K562 (cell line): ENCODE results near the gene KRT16. TPM values are rescaled to one million over a fixed set of nuclear protein-coding genes. Genes with fewer than 3 reads are reported as not detected.

Source experiments
- ATAC-seq: fragments of 200-7000 bp; cut with Tn5 transposase; 3 replicates; pipeline ENCODE4 v1.9.1; 2020; ENCODE audit warnings: moderate library complexity
- BruUV-seq: library from RNA; stranded (reverse); fragments of 400-500 nt; replicated peaks from 2 replicates; lab custom pipeline; 2021; lab: Mats Ljungman, UMichigan
- CTCF ChIA-PET: fragments of 300-600 bp; formaldehyde crosslinking; extraction: SDS; loops from one replicate; lab custom pipeline; 2021; ENCODE audit warnings: low intra/inter-chr PET ratio; lab: Yijun Ruan, JAX
- POLR2A ChIA-PET: fragments of 300-600, 350-650 bp; sonication (Branson Sonifier 250); formaldehyde crosslinking; extraction: SDS; loops from one replicate; lab custom pipeline; 2021; ENCODE audit warnings: antibody characterized with exemption, inconsistent platforms; lab: Yijun Ruan, JAX
- DNase-seq, 4 experiments: peaks; one replicate each; pipeline versions ENCODE4 v3.0.0 to v3.0.0-alpha.2; 2011 to 2018; ENCODE audit warnings: low spot score in 3 of 4, mixed read lengths in 3 of 4; ENCODE audit errors: extremely low read depth in 1 of 4
- FAIRE-seq: peaks from 2 replicates; lab custom pipeline; 2011; peaks lifted over from hg19 to GRCh38; lab: Jason Lieb, UNC
- H2AFZ ChIP-seq: 2 replicates; pipeline ENCODE4 v1.6.0; 2011; ENCODE audit warnings: low read depth, low read length, control low read depth, inconsistent platforms
- H3K27ac ChIP-seq: fragments of 200-600 bp; 3 replicates; pipeline ENCODE4 v1.8.0; 2011; ENCODE audit warnings: low read depth, mild to moderate bottlenecking, control low read depth, inconsistent platforms, low read length, moderate library complexity, mixed read lengths; ENCODE audit errors: extremely low read depth
- H3K27me3 ChIP-seq, 2 experiments: fragments of 300-600 bp in 1 of 2; 2 replicates in 1 of 2; 3 replicates in 1 of 2; pipeline versions ENCODE4 v1.6.0 to v1.8.0; 2011; ENCODE audit warnings: inconsistent platforms in 2 of 2, low read length in 2 of 2, mild to moderate bottlenecking in 1 of 2, mixed read lengths in 1 of 2, moderate library complexity in 1 of 2; ENCODE audit not compliant: control insufficient read depth in 2 of 2, insufficient read depth in 2 of 2
- H3K36me3 ChIP-seq: fragments of 300-600 bp; 3 replicates; pipeline ENCODE4 v1.8.0; 2011; ENCODE audit warnings: mild to moderate bottlenecking, low read length, inconsistent platforms; ENCODE audit not compliant: control insufficient read depth, insufficient read depth
- H3K4me1 ChIP-seq, 2 experiments: fragments of 200-600 bp in 1 of 2; replicated peaks in 1 of 2; 2 replicates in 1 of 2; 3 replicates in 1 of 2; pipeline versions ENCODE4 v1.5.1 to v1.8.0; 2011; ENCODE audit warnings: inconsistent platforms in 2 of 2, low read length in 2 of 2, mild to moderate bottlenecking in 1 of 2, mixed read lengths in 1 of 2, moderate library complexity in 1 of 2; ENCODE audit not compliant: control insufficient read depth in 2 of 2, insufficient read depth in 2 of 2
- H3K4me2 ChIP-seq: 2 replicates; pipeline ENCODE4 v1.6.1; 2011; ENCODE audit warnings: low read length, control low read depth, inconsistent platforms, mixed read lengths; ENCODE audit not compliant: insufficient read depth
- H3K4me3 ChIP-seq: fragments of 200-600 bp; sonication (generic), shearing (Covaris generic); 2 replicates; pipeline ENCODE4 v1.5.1; 2016; ENCODE audit warnings: control low read depth, inconsistent platforms
- H3K79me2 ChIP-seq: fragments of 200-600 bp; 3 replicates; pipeline ENCODE4 v1.8.0; 2011; ENCODE audit warnings: low read length, inconsistent platforms; ENCODE audit not compliant: control insufficient read depth, insufficient read depth
- H3K9ac ChIP-seq, 2 experiments: 2 replicates each; pipeline versions ENCODE4 v1.6.0 to v1.6.1; 2011; ENCODE audit warnings: low read depth in 2 of 2, low read length in 2 of 2, control low read depth in 1 of 2, inconsistent platforms in 1 of 2, mild to moderate bottlenecking in 1 of 2, mixed read lengths in 1 of 2; ENCODE audit not compliant: insufficient read depth in 1 of 2
- H3K9me1 ChIP-seq: one replicate; pipeline ENCODE4 v1.6.0; 2011; ENCODE audit warnings: inconsistent platforms, mild to moderate bottlenecking, low read length, moderate library complexity; ENCODE audit not compliant: control insufficient read depth, insufficient read depth
- H3K9me3 ChIP-seq: replicated peaks from 2 replicates; pipeline ENCODE4 v1.5.1; 2011; ENCODE audit warnings: low read depth, low read length, inconsistent platforms; ENCODE audit not compliant: control insufficient read depth, insufficient read depth
- H4K20me1 ChIP-seq: replicated peaks from 2 replicates; pipeline ENCODE4 v1.6.1; 2011; ENCODE audit warnings: low read length, inconsistent platforms, mixed read lengths; ENCODE audit not compliant: control insufficient read depth, insufficient read depth
- ATF1 ChIP-seq, 2 experiments: fragments of 450-650 bp in 1 of 2; IDR thresholded peaks; 2 replicates each; pipeline ENCODE4 v1.6.1; 2016; ENCODE audit warnings: missing compliant biosample characterization in 1 of 2, missing genetic modification characterization in 1 of 2
- BRD4 ChIP-seq: fragments of 200-600 bp; sonication (generic); IDR thresholded peaks from 2 replicates; pipeline ENCODE4 v1.6.1; 2017; ENCODE audit warnings: inconsistent platforms
- GATA2 ChIP-seq: sonication (generic); formaldehyde crosslinking; IDR thresholded peaks from 2 replicates; pipeline ENCODE4 v1.4.0; 2020; ENCODE audit warnings: mild to moderate bottlenecking, missing genetic modification reagents
- KLF10 ChIP-seq: fragments of 250-450 bp; sonication (Bioruptor Pico); IDR thresholded peaks from 2 replicates; pipeline ENCODE4 v1.6.1; 2021; ENCODE audit warnings: matching md5 sums
- MEIS2 ChIP-seq: fragments of 450-650 bp; IDR thresholded peaks from 2 replicates; pipeline ENCODE4 v1.6.1; 2014; ENCODE audit warnings: mild to moderate bottlenecking; ENCODE audit not compliant: partially characterized antibody
- NCOA2 ChIP-seq, 2 experiments: fragments of 450-650 bp; IDR thresholded peaks; 2 replicates each; pipeline ENCODE4 v1.6.1; 2018; ENCODE audit warnings: mild to moderate bottlenecking in 2 of 2, moderate library complexity in 1 of 2; ENCODE audit not compliant: partially characterized antibody in 2 of 2
- NR3C1 ChIP-seq: sonication (generic); formaldehyde crosslinking; IDR thresholded peaks from 2 replicates; pipeline ENCODE4 v1.8.1; 2022; ENCODE audit warnings: missing genetic modification reagents
- SRSF9 ChIP-seq: fragments of 200-400 bp; formaldehyde crosslinking; IDR thresholded peaks from 2 replicates; pipeline ENCODE4 v1.6.1; 2017; ENCODE audit warnings: low read depth, low read length, borderline replicate concordance
- TCF7L2 ChIP-seq: fragments of 150-350 bp; IDR thresholded peaks from 2 replicates; pipeline ENCODE4 v1.6.1; 2016; ENCODE audit warnings: low read depth, mild to moderate bottlenecking, low read length, moderate library complexity
- ZNF165 ChIP-seq: fragments of 250-450 bp; sonication (Bioruptor Pico); IDR thresholded peaks from 2 replicates; pipeline ENCODE4 v1.4.0; 2020; ENCODE audit warnings: borderline replicate concordance
- ZNF23 ChIP-seq: fragments of 250-450 bp; sonication (Bioruptor Pico); IDR thresholded peaks from 2 replicates; pipeline ENCODE4 v1.4.0; 2020; ENCODE audit warnings: mild to moderate bottlenecking
- ZNF717 ChIP-seq: fragments of 250-450 bp; sonication (Bioruptor Pico); IDR thresholded peaks from 2 replicates; pipeline ENCODE4 v1.5.0; 2021
- ZNF740 ChIP-seq, 3 experiments: fragments of 200-800 bp in 1 of 3; sonication (Bioruptor generic) in 1 of 3; sonication (generic) in 1 of 3; formaldehyde crosslinking in 1 of 3; IDR thresholded peaks; 2 replicates each; pipeline versions ENCODE4 v1.6.1 to v1.8.0; 2016 to 2022; ENCODE audit warnings: mild to moderate bottlenecking in 2 of 3, missing compliant biosample characterization in 2 of 3, missing genetic modification characterization in 2 of 3, missing genetic modification reagents in 1 of 3
- WGBS: fragments of 100-300 bp; shearing (Covaris generic); methylation state at CpG from one replicate; pipeline ENCODE4 v1.1.6; 2016; ENCODE audit warnings: low coverage, mixed read lengths; ENCODE audit not compliant: insufficient coverage; ENCODE audit errors: missing lambda C conversion rate; 5-methylcytosine and 5-hydroxymethylcytosine counted together
- in situ Hi-C: fragments of 300-500 bp; cut with MboI; formaldehyde crosslinking; loops from 4 replicates; pipeline ENCODE4 v1.15.0; 2018; ENCODE audit warnings: inconsistent platforms, mixed read lengths
- intact Hi-C: fragments of 100-400 bp; cut with micrococcal nuclease; formaldehyde crosslinking; loops from 2 replicates; pipeline ENCODE4 v1.14.2; 2022
- polyA plus RNA-seq, 8 experiments: library from polyadenylated mRNA; depleted of rRNA in 4 of 8; stranded (reverse) in 5 of 8; unstranded in 3 of 8; fragments of >200 nt; fragmentation: Nextera tagmentation in 2 of 8; fragmentation: Illumina TruSeq in 1 of 8; extraction: Ambion mirVana in 2 of 8; extraction: Trizol in 1 of 8; gene quantifications; 2 replicates each; pipeline versions ENCODE4 v1.2.1 to v1.2.3, GENCODE V29; 2011 to 2014; ENCODE audit warnings: inconsistent platforms in 1 of 8, missing spikeins in 1 of 8
- total RNA-seq, 7 experiments: library from RNA; depleted of rRNA in 6 of 7; stranded (reverse); fragments of >200 nt in 6 of 7; fragmentation: Illumina TruSeq in 2 of 7; extraction: Trizol in 2 of 7; gene quantifications; 2 replicates each; pipeline versions ENCODE4 v1.2.1 to v1.2.3, GENCODE V29; 2011 to 2021; ENCODE audit warnings: low replicate concordance in 1 of 7

The KRT16 gene
- total and polyA plus RNA-seq, 9 of the 15 experiments (the other 6 are each of a cell fraction or from before 2014, with no cell fraction given) = 0.04 TPM; not detected in 8

GRCh38 chr17:41631898-41632285 lies 19.3 kb upstream of the KRT16 start:
- POLR2A ChIA-PET = no interaction called here
- Histone ChIP-seq H3K4me2 (no peak overlapping the region), H4K20me1 (peaks cover 5% of the 10 kb centered on the region; the same call in 1 of the 2 replicates), H3K9me1 (no peaks in the 10 kb centered on the region), H3K4me1 (peaks cover 3 to 30% of the 10 kb centered on the region in 2 experiments; a peak in 3 of 5 replicates), H3K36me3 (no peaks in the 10 kb centered on the region)
- no peak for ATAC-seq
- no peak for TF ChIP-seq MEIS2
- TF ChIP-seq ZNF23 (CRISPR knock-in tag) = no peak
- no peak for TF ChIP-seq ZNF717 (CRISPR knock-in tag)
- no peak for TF ChIP-seq NCOA2 (IDR thresholded peaks at IDR 0.05; ENCODE audit: partially characterized antibody in 2 of 2)
- TF ChIP-seq ZNF740 (CRISPR knock-in tag; IDR thresholded peaks at IDR 0.05) = no peak
- TF ChIP-seq ZNF740 (tag; IDR thresholded peaks at IDR 0.05) = no peak
- TF ChIP-seq BRD4 = no peak
- TF ChIP-seq KLF10 (CRISPR knock-in tag) = no peak
- no peak for TF ChIP-seq TCF7L2
- TF ChIP-seq GATA2 (CRISPR knock-in tag) = no peak
- no peak for TF ChIP-seq SRSF9
- TF ChIP-seq NR3C1 = no peak
- TF ChIP-seq ZNF165 (CRISPR knock-in tag) = no peak
- TF ChIP-seq ATF1 (CRISPR knock-in tag; IDR thresholded peaks at IDR 0.05) = no peak
- no peak for TF ChIP-seq ATF1 (tag; IDR thresholded peaks at IDR 0.05)
- TF ChIP-seq, all 486 proteins: peak for 0
- intact Hi-C loops = no loop called here
- Histone ChIP-seq H3K27me3 (peaks cover 0 to 15% of the 10 kb centered on the region in 2 experiments; a peak in 2 of 5 replicates), H3K79me2 (no peaks in the 10 kb centered on the region), H3K27ac (no peak overlapping the region), H3K9me3 (no peaks in the 10 kb centered on the region), H3K9ac (no peak overlapping the region), H2AFZ (no peak overlapping the region), H3K4me3 (no peak overlapping the region)
- no TSS peak for BruUV-seq
- FAIRE-seq (no peak), DNase-seq (no peak)
- 43% methylated on average over 15 of the region's 15 CpGs for WGBS
- CTCF ChIA-PET = no interaction called here
- in situ Hi-C loops = no loop called here
